GM21515 (cell line): ENCODE results near the gene FGF21.
"Not testable (repeated sequence)": the region's sequence is repeated elsewhere in the genome, so short reads cannot be mapped to it uniquely, and the experiment has no call there.

Experiments used
- ATAC-seq: cut with Tn5 transposase; IDR thresholded peaks from one replicate; pipeline ENCODE4 v1.9.1; 2021; ENCODE audit not compliant: unreplicated experiment

The FGF21 gene

DNA sequence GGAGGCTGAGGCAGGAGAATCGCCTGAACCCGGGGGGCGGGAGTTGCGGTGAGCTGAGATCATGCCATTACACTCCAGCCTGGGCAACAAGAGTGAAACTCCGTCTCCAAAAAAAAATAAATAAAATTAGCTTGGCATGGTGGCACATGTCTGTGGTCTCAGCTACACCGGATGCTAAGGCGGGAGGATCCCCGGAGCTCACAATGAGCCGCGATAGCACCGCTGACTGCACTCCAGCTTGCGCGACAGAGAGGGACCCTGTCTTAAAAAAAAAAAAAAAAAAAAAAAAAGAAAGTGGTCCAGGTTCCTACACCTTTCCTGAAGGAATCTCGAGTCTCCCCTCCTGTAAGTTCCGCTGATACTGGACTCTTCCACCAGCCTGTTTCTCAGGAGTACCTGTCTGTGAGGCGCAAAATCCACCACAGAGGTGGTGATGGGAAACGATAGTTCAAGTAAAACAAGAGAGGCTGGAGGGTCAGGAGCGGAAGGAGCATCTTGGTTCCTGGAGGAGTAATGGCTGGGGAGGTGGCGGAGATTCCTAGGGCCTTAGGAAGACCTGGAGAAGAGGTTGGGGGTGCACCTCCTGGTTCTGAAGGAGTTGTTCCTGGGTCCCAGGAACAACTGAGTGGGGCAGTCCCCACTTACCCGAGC is 3.4 kb upstream of the FGF21 start:
- no peak for ATAC-seq

DNA sequence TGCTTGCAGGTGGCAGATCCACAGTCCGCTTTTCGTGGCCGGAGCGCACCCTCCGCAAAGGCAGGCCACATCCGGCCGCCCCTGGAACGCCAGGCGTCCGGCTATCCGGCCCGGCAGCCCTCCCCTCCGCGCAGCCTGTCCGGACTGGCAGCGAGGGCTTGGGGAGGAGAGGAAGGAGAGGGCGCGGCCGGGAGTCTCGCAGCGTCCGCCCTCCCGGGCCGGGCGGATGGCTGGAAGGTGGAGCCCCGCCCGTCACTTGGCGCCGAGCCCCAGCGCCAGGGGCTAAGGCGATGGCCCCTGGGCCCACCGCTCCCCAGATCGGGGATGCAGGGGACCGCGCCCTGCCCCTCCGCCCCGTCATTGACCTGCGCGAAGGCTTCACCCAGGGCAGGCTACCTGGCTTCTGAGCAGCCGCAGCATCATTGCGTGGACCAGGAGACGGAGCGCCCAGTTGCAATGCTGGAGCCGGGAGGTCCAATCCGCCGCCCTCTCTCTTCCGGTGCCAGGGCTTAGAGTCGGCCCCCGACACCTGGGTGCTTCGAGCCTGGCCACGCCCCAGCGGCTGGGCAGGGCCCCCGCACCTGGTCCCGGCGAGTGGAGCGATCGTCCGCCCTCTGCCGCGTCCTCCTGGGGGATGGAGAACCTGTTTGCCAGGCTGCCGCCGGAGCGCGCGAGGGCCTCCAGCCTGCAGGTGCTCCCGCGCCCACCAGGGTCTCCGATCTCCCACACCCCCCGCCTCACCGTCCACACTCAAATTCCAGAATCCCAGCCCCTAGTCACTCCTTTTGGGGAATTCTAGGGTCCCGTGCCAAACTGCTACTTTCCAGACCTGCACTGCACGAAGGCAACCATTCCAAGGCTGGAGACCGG is 2.6 kb upstream of the FGF21 start, which contains the start of gene FUT1:
TSS of gene FUT1 (minus strand) at position 146 of the 870 bp plus-strand sequence. CDS start 1,360 bp downstream, outside the sequence.
- no peak for ATAC-seq

DNA sequence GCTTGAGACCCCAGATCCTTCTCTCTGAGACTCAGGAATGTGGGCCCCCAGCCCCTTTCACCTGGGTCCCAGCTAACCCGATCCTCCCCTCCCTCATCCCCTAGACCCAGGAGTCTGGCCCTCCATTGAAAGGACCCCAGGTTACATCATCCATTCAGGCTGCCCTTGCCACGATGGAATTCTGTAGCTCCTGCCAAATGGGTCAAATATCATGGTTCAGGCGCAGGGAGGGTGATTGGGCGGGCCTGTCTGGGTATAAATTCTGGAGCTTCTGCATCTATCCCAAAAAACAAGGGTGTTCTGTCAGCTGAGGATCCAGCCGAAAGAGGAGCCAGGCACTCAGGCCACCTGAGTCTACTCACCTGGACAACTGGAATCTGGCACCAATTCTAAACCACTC is 463 bp downstream of the FGF21 start:
- ATAC-seq, result no peak

DNA sequence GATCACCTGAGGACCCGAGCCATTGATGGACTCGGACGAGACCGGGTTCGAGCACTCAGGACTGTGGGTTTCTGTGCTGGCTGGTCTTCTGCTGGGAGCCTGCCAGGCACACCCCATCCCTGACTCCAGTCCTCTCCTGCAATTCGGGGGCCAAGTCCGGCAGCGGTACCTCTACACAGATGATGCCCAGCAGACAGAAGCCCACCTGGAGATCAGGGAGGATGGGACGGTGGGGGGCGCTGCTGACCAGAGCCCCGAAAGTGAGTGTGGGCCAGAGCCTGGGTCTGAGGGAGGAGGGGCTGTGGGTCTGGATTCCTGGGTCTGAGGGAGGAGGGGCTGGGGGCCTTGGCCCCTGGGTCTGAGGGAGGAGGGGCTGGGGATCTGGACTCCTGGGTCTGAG is 888 bp downstream of the FGF21 start:
- ATAC-seq, result no peak

DNA sequence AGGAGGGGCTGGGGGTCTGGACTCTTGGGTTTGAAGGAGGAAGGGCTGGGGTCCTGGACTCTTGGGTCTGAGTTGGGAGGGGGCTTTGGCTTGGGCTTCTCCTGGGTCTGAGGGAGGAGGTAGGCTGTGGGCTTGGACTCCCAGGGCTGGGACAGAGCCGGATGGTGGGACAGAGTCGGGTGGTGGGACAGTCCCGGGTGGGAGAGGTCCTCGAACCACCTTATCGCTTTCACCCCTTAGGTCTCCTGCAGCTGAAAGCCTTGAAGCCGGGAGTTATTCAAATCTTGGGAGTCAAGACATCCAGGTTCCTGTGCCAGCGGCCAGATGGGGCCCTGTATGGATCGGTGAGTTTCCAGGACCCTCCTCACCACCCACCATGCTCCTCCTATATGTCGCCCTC is 1.4 kb downstream of the FGF21 start:
- ATAC-seq, result no peak

DNA sequence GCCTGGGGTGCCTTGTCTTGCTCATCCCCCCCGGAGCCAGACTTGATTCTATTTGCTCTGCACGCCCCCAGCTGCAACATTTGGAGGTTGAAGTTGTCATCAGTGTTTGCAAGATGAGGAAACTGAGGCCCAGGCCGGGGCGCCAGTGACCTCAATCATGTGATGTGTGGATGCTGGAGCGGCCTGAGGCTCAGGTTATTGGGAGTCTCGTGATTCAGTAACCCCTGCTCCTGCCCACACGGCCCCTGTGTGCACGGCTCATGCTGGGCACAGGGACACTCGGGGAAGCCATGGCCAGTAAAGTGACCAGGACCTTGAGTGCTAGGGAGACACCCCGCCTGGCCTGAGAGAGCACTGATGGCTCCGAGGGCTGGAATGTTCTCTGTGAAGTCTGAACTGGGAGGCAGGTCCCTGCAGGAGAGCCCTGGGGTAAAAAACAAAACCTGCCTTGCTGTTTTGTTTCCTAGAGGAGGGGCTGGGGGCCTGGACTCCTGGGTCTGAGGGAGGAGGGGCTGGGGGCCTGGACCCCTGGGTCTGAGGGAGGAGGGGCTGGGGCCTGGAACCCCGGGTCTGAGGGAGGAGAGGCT is 1.9 kb downstream of the FGF21 start:
- ATAC-seq, result no peak

DNA sequence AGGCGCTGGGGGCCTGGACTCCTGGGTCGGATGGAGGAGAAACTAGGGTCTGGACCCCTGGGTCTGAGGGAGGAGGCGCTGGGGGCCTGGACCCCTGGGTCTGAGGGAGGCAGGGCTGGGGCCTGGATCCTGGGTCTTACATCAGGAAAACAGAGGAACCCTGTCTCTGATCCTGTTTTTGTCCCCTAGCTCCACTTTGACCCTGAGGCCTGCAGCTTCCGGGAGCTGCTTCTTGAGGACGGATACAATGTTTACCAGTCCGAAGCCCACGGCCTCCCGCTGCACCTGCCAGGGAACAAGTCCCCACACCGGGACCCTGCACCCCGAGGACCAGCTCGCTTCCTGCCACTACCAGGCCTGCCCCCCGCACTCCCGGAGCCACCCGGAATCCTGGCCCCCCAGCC is 2.4 kb downstream of the FGF21 start:
- ATAC-seq, result no peak

DNA sequence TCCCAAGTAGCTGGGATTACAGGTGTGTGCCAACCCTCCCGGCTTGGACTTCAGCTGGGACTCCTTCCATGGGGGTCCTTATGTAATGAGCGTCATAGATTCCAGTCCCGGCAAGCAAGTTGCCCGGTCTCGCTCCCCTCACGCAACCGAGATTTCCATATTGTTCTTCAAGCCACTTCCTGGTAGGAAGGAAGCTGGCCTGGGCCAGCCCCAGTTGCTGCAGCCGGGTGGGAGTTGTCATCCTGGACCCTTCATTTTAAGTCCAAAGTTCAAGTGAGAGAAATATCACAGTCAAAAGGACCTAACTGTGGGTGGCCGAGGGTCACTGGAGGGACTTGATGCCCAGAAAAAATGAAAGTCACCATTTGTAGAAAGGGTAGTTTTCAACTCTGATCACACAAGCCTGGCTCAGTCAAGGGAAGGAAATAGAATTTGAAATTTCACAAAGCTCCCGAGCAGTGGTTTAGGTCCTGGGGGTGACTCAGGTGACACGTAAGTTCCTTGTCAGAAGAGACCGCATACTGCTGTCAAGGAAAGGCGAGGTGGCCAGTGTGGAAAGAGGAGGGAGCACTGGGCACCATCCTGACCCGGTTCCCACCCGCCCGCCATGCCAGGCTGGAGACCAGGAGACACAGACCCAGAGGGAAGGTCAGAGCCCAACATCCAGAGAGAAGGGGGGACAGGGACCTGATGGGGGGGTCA is 5.3 kb downstream of the FGF21 start:
- ATAC-seq, result no peak

DNA sequence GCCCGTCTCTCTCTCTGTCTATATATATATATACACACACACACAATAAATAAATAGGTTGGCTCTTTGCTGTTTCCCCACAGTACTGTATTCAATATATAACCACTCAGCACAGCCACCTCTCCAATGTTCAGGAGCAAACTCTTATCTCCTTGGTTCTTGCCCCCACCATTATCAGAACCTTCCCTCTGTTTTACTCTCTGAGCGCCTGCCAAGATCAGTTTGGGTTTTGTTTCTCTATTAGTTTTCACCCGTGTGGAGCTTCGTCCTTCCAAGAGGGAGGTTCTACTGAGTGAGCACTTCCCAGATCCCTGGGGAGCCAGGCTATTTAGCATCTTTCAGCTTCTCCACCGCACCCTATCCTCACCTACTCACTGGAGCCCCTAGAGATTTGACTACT is 10.5 kb downstream of the FGF21 start:
- ATAC-seq, result not testable (repeated sequence)

DNA sequence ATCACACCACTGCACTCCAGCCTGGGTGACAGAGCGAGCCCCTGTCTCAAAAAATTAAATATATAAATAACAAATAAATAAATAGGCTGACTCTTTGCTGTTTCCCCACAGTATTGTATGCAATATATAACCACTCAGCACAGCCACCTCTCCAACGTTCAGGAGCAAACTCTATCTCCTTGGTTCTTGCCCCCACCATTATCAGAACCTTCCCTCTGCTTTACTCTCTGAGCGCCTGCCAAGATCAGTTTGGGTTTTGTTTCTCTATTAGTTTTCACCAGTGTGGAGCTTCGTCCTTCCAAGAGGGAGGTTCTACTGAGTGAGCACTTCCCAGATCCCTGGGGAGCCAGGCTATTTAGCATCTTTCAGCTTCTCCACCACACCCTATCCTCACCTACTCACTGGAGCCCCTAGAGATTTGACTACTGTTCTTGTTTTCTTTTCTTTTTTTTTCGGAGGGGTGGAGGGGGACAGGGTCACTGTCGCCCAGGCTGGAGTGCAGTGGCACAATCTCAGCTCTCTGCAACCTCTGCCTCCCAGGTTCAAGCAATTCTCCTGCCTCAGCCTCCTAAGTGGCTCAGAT is 12.9 kb downstream of the FGF21 start:
- ATAC-seq, result not testable (repeated sequence)

DNA sequence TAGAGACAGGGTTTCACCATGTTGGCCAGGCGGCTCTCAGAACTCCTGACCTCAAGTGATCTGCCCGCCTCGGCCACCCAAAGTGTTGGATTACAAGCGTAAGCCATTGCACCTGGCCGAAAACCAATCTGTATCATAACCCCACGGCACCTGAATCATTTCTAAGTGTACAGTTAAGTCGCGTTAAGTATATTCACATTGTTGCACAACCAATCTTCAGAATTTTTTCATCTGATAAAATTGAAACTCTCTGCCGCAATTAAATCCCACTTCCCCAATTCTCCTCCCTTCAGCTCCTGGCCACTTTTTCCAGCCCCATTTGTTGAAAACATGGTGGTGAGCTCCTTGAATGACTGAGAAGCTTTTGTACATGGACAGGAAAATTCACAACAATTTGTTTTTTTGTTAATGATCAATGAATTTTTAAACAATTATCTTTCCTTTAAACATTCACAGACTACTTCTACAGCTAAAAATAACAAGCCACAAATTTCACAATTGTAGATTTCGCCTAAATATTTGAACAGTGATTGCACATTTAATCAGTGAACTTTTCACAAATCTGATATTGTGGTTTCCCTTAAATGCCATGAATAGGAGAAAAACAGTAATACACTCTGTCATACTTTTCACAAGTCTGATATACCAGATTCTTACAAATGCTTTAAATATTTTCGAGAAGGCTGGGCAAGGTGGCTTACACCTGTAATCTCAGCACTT is 13.8 kb downstream of the FGF21 start:
- ATAC-seq, result no peak

DNA sequence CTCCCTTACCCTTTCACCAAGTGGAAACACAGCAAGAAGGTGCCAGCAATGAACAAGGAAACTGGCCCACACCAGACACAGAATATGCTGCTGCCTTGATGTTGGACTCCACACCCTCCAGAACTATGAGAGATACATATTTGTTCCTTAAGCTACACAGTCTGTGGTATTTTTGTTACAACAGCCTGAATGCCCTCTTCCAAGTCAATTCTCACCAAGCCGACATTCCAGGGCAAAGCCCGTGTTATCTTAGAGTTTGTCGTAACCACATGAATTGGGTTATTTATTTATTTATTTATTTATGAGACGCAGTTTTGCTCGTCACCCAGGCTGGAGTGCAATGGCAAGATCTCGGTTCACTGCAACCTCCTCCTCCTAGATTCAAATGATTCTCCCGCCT is 14.9 kb downstream of the FGF21 start:
- no peak for ATAC-seq

DNA sequence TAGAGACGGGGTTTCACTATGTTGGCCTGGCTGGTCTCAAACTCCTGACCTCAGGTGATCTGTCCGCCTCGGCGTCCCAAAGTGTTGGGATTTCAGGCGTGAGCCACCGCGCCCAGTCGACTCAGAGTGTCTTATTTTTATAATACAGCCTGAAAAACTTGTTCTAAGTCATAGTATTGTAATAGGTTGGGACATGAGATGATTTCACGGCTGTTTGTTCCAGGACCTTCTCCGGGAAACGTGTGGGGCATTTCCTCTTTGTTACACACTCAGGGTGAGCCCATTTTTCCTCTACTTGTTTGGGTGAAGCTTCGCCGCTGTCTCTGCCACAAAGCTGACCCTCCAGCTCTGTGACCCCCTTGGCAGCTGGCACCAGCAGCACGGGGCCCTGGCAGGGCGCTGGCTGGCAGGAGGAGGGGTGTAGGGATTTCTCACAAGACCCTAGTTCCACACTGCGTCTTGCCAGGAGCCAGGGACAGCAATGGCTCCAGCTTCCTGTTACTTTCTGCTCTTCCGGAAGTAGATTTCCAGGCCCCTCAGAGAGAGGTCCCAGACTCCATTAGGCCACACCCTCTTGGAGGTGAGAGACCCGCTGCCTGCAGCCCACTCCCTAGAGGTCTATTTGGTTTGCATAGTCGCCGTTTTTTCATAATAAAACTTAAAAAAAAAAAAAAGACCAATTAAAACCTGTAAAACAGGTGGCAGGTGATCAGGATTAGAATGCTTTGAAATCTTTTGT is 15.6 kb downstream of the FGF21 start:
- no peak for ATAC-seq

DNA sequence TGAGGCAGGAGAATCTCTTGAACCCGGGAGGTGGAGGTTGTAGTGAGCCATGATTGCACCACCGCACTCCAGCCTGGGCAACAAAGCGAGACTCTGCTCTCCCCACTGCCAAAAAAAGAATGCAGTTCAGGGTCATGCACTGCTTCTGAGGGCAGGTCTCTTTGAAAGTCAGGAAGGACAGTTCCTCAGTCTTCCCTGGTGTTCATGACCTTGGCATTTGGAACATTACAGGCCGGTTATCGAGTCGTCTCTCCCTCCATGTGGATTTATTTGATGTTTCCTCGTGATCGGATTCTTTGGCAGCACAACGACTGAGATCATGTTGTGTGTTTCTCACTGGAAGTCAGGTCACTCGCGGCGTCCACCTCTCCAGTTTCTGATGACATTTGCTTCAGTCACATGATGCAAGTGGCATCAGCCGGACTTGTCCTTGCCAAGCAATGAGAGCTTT is 17.2 kb downstream of the FGF21 start:
- ATAC-seq, result no peak

DNA sequence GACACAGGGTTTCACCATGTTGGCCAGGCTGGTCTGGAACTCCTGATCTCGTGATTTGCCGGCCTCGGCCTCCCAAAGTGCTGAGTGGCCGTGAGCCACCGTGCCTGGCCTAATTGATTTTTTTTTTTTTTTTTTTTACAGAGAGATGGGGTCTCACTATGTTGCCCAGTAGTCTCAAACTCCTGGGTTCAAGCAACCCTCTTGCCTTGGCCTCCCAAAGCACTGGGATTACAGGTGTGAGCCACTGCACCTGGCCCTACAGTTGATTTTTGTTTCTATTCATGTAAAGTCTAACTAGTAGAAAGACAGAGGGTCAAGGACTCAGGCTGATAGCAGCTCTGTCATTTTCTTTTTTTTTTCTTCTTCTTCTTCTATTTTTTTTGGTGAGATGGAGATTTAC is 21.8 kb downstream of the FGF21 start:
- ATAC-seq, result no peak

DNA sequence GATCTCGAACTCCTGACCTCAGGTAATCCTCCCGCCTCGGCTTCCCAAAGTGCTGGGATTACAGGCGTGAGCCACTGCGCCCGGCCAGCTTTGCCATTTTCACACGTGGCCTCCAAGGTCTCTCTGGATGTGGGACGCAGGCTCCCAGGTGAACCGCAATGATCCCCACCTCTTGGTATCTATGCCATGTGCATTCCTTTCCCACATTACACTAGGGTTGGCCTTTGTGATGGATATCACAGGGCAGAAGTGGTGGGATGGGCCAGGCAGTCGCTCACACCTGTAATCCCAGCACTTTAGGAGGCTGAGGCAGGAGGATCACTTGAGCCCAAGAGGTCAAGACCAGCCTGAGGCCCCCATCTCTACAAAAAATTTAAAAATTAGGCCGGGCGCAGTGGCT is 22.4 kb downstream of the FGF21 start:
- no peak for ATAC-seq

DNA sequence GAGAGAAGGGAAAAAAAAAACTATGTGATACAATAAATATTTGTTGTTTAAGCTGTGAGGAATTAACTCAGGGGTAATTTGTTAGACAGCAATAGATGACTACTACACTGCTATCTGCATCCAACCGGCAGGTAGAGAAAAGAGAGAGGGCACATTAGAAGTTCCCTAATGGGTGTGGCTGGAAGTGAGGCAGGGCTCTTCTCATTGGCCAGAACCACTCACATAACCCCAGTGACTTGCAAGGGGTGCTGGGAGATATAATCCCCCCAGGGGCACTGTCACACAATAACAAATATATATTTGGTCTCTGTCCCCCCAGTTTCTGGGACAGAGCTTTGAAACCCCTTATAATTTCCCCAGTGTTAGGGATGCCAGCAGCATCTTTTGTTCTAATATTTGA is 24.3 kb downstream of the FGF21 start:
- no peak for ATAC-seq

DNA sequence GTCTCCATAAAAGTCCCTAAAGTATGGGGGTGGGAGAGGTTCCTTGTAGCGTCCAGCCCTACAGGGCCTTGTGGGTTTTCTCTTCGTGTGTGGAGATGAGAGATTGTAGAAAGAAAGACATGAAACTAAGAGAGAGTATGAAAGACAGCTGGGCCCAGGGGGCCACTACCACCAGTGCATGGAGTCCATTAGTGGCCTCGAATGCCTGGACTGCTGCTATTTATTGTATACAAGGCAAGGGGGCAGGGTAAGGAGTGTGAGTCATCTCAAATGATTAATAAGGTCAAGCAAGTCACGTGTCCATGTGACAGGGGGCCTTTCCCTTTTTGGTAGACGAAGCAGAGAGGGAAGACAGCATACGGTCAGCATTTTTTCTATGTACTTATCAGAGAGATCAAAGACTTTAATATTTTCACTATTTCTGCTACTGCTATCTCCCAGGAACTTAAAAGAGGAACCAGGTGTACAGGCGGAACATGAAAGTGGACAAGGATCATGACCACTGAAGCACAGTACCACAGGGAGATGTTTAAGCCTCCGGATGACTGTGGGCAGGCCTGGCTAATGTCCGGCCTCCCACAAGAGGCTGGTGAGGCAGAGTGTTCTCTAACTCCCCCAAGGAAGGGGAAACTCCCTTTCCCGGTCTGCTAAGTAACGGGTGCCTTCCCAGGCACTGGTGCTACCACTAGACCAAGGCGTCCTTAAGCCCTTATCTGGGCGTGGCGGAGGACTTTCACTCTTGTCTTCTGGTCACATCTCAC is 25.5 kb downstream of the FGF21 start:
- no peak for ATAC-seq

DNA sequence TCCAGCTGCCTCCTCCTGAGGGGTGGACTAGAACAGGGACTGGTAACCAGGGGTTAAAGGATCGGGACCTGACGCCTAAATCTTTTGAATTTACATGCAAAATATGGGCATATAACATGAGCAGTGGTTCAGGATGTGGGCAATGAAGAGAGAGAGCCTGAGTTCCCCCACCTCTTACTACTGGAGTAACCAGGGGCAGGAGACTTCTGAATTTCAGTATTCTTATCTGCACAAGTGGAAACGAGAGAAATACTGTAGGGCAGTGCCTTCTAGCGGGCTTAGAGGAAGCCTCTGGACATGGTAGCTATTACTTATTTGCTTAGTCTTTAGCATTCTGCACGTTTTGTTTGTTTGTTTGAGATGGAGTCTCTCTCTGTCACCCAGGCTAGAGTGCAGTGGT is 29.2 kb downstream of the FGF21 start:
- no peak for ATAC-seq
